Activated B cell treated with CpG ODN at 0.5 μM for 24 hours (primary cell): ENCODE results near the gene PMFBP1. TPM values are rescaled to one million over a fixed set of nuclear protein-coding genes. Genes with fewer than 3 reads are reported as not detected.

Source experiments
- ATAC-seq: fragments of 200-7000 bp; cut with Tn5 transposase; one replicate; pipeline ENCODE4 v1.10.0; 2021; ENCODE audit warnings: low read depth, mild to moderate bottlenecking, moderate library complexity
- CTCF ChIA-PET: fragments of 350-600 bp; sonication (Branson Sonifier 250); formaldehyde crosslinking; loops from one replicate; lab custom pipeline; 2021; ENCODE audit warnings: antibody characterized with exemption; lab: Charles Lee
- POLR2A ChIA-PET: fragments of 350-600 bp; sonication (Branson Sonifier 250); formaldehyde crosslinking; loops from one replicate; lab custom pipeline; 2021; ENCODE audit warnings: antibody characterized with exemption; lab: Charles Lee
- DNase-seq: peaks from one replicate; pipeline ENCODE4 v3.0.0; 2022
- H3K27ac Mint-ChIP-seq: one replicate; pipeline ENCODE4 v1.8.0; 2020; ENCODE audit warnings: mixed read lengths
- H3K27me3 Mint-ChIP-seq: one replicate; pipeline ENCODE4 v1.8.0; 2021; ENCODE audit warnings: mixed read lengths
- H3K36me3 Mint-ChIP-seq: one replicate; pipeline ENCODE4 v1.8.0; 2021; ENCODE audit warnings: low read depth, mixed read lengths
- H3K4me1 Mint-ChIP-seq: one replicate; pipeline ENCODE4 v1.8.0; 2021; ENCODE audit warnings: mixed read lengths
- H3K4me3 Mint-ChIP-seq: one replicate; pipeline ENCODE4 v1.8.0; 2020; ENCODE audit warnings: mild to moderate bottlenecking, mixed read lengths
- H3K9me3 Mint-ChIP-seq: one replicate; pipeline ENCODE4 v1.8.0; 2020; ENCODE audit warnings: mixed read lengths
- intact Hi-C: fragments of 100-400 bp; cut with micrococcal nuclease; formaldehyde crosslinking; loops from one replicate; pipeline ENCODE4 v1.15.1; 2024
- total RNA-seq: library from RNA; stranded (reverse); gene quantifications from 2 replicates; pipeline ENCODE4 v1.2.3, GENCODE V29; 2022
- TF ChIP-seq, protein P1 (sequence below): fragments of 200-600 bp; IDR thresholded peaks from one replicate; pipeline ENCODE4 v1.8.0; 2022; ENCODE audit warnings: antibody characterized with exemption, mild to moderate bottlenecking

PMFBP1 gene
- total RNA-seq, 1 donor from 2014 or later = 5.7 TPM

DNA sequence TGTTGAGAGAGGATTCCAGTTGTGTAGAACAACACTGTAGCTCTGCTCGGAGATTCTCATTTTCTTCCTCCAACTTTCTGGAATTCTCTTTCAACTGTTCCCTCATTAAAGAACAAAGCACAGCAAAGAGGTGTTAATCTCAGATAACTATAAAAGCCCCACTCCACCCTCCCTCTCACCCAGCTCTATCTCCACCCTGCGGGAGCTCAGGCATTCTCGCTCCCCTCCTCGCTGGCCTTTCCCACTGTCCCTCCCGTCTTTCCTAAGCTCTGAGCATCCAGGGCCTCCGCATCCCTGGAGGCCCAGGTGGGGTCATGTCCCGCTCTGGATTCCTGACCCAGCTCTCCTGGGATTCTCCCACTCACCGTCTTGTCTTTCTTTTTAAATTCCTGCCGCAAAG, 43.3 kb downstream of the PMFBP1 start:
- Mint-ChIP-seq H3K36me3 (no peaks in the 10 kb centered on the region), H3K4me3 (no peak overlapping the region), H3K27ac (no peak overlapping the region), H3K9me3 (no peaks in the 10 kb centered on the region), H3K27me3 (no peaks in the 10 kb centered on the region), H3K4me1 (peaks cover 1% of the 10 kb centered on the region)
- POLR2A ChIA-PET = no interaction called here
- ATAC-seq = no peak
- no peak for DNase-seq
- intact Hi-C loops = loop anchor here (10.0 kb wide), 1 partner anchor 1906 kb away; no protein-coding TSS in a partner anchor
- TF ChIP-seq, protein P1, sequence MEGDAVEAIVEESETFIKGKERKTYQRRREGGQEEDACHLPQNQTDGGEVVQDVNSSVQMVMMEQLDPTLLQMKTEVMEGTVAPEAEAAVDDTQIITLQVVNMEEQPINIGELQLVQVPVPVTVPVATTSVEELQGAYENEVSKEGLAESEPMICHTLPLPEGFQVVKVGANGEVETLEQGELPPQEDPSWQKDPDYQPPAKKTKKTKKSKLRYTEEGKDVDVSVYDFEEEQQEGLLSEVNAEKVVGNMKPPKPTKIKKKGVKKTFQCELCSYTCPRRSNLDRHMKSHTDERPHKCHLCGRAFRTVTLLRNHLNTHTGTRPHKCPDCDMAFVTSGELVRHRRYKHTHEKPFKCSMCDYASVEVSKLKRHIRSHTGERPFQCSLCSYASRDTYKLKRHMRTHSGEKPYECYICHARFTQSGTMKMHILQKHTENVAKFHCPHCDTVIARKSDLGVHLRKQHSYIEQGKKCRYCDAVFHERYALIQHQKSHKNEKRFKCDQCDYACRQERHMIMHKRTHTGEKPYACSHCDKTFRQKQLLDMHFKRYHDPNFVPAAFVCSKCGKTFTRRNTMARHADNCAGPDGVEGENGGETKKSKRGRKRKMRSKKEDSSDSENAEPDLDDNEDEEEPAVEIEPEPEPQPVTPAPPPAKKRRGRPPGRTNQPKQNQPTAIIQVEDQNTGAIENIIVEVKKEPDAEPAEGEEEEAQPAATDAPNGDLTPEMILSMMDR = no peak
- CTCF ChIA-PET = interaction anchor here (1.2 to 2.9 kb wide), 2 partner anchors 338 to 1827 kb away, joined by 3 to 11 read pairs; no protein-coding TSS in a partner anchor

DNA sequence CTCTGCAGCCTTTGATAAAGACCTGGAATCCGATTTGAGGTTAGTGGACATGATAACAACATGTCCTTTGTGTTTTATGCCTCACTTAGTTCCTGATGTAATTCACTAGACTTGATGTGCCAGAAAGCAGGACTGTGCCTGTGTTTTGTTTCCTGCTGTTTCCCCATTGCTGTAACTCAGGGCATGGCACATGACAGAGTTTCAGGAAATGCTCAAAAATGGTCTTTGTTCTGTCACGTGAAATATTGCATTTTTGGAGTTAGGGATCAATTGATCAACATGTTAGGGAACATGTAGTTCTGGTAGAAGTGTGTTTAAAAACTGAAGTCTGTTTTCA, 45.6 kb downstream of the PMFBP1 start:
- H3K27ac Mint-ChIP-seq = no peak overlapping the region
- no peaks in the 10 kb centered on the region for H3K36me3 Mint-ChIP-seq
- peaks cover 1% of the 10 kb centered on the region for H3K4me1 Mint-ChIP-seq
- ChIA-PET CTCF (interaction anchor here (2.9 to 4.9 kb wide), 2 partner anchors 340 to 1830 kb away, joined by 12 to 43 read pairs; no protein-coding TSS in a partner anchor), POLR2A (no interaction called here)
- DNase-seq (no peak), ATAC-seq (no peak)
- TF ChIP-seq, protein P1 = no peak
- intact Hi-C loops = loop anchor here (10.0 kb wide), 1 partner anchor 1908 kb away; no protein-coding TSS in a partner anchor
- no peaks in the 10 kb centered on the region for H3K9me3 Mint-ChIP-seq
- no peak overlapping the region for H3K4me3 Mint-ChIP-seq
- H3K27me3 Mint-ChIP-seq = no peaks in the 10 kb centered on the region

DNA sequence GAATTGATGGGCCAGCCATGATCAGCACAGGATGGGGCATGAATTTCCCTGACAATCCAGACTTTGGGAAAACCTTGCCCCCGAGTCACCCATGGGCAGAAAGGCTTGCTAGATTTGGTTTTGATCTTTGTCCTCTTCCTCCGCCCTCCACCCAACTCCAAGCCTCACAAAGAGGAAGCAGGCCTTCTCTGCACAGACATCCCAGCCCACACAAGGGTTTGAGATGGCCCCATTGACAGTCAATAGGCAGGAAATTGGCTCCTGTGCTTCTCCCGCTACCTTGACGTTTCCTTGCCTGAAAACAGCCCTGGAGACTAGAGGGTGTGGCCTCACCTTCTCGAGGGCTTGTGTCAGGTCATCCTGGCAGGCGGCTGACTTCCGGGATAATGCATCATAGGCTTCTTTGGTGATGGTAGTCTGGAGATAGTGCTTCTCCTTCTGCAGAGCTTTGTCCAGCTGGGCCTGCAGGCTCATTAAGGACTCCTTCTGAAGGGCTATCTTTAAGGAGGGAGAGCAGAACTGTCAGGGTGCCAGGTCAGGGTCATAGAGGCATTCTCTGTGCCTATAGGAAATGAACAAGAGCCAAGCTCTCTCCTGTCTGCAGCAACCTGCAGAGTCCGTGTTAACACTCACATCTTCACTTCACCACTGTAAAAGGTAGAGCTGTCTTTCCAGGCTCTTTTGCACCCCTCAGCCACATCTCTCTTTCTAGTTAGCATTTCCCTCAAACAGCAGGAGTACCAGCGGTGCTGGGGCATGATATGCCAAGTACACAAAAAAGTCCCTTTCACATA, 46.1 kb downstream of the PMFBP1 start:
- Mint-ChIP-seq H3K9me3 (no peaks in the 10 kb centered on the region), H3K27ac (no peak overlapping the region), H3K27me3 (no peaks in the 10 kb centered on the region), H3K36me3 (no peaks in the 10 kb centered on the region), H3K4me3 (no peak overlapping the region), H3K4me1 (peaks cover 1% of the 10 kb centered on the region)
- ChIA-PET CTCF (interaction anchor here (0.6 to 4.9 kb wide), 10 partner anchors 46 to 1830 kb away, joined by 3 to 43 read pairs (median 4); partner anchors contain the start of gene PMFBP1), POLR2A (no interaction called here)
- intact Hi-C loops = loop anchor here (2.0 to 10.0 kb wide), 2 partner anchors 113 to 1909 kb away; no protein-coding TSS in a partner anchor
- DNase-seq (no peak), ATAC-seq (no peak)
- TF ChIP-seq, protein P1 = no peak

DNA sequence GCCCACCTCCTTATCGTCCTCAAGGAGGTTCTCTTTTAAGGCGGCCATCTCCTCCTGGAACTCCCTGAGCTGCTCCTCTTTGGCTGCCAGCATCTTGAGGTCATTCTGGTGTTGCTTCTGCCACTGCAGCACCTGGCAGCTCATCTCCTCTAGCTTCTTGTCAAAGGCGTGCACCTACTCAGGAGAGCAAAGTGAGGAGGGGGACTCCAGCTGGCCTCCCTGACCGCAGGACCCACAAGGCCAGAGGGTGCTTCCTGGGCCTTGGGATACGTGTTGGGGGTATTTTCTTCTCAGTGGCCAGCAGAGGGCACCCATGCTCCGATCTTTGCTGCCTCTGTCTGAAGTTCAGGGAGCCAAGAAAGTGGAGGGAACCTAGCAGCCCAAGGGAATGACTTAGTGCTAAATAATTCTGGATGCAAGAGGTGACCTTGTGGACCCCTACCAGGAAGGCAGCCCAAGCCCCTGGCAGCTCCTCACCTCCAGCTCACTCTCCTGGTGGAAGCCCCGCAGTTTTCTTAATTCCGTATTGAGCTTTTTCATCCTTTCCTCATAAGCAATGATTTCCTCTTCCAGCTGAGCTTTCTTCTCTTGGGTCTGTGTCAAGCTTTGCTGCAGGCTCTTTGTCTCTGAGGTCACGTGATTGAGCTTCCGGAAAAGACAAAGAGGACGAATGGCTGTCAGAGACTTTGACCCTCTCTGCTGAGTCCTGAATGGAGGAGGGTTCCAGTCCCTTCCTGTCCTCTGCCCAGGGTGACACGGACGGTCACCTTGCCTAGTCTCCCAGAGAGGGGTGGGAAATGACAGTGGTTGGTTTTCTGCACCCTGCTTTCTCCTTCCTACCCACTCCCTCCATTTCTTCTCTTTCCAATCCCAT, 47.0 kb downstream of the PMFBP1 start:
- Mint-ChIP-seq H3K27ac (no peak overlapping the region), H3K27me3 (no peaks in the 10 kb centered on the region), H3K4me3 (no peak overlapping the region), H3K36me3 (no peaks in the 10 kb centered on the region), H3K4me1 (peaks cover 1% of the 10 kb centered on the region), H3K9me3 (no peaks in the 10 kb centered on the region)
- DNase-seq (peak; percentile 60), ATAC-seq (peak; percentile 61)
- ChIA-PET CTCF (interaction anchor here (0.6 to 4.9 kb wide), 12 partner anchors 9 to 1831 kb away, joined by 3 to 43 read pairs (median 4); partner anchors contain the start of gene PMFBP1), POLR2A (no interaction called here)
- intact Hi-C loops = loop anchor here (2.0 to 10.0 kb wide), 2 partner anchors 114 to 1910 kb away; no protein-coding TSS in a partner anchor
- TF ChIP-seq, protein P1 = no peak
